Ascending aorta (tissue), 2 donors: ENCODE results near the gene HTR3A. TPM values are rescaled to one million over a fixed set of nuclear protein-coding genes. Genes with fewer than 3 reads are reported as not detected.
"Not testable (repeated sequence)": the region's sequence is repeated elsewhere in the genome, so short reads cannot be mapped to it uniquely, and the experiment has no call there.

ENCODE experiments used
- DNase-seq, 2 donors: peaks; one replicate each; pipeline ENCODE4 v3.0.0-alpha.2; 2019; ENCODE audit warnings: low spot score in 2 of 2
- H3K27ac ChIP-seq, 2 donors: fragments of 200-600 bp; sonication (generic); one replicate each; pipeline ENCODE4 v1.5.1; 2016 to 2017; ENCODE audit warnings: mild to moderate bottlenecking in 1 of 2
- H3K27me3 ChIP-seq: fragments of 200-600 bp; sonication (generic); one replicate; pipeline ENCODE4 v1.5.1; 2017
- H3K36me3 ChIP-seq, 2 donors: fragments of 200-600 bp; sonication (generic); one replicate each; pipeline ENCODE4 v1.5.1; 2016
- H3K4me1 ChIP-seq, 2 donors: fragments of 200-600 bp; sonication (generic); one replicate each; pipeline ENCODE4 v1.5.1; 2016 to 2017; ENCODE audit warnings: mild to moderate bottlenecking in 1 of 2
- H3K4me3 ChIP-seq, 2 donors: fragments of 200-600 bp; sonication (generic); one replicate each; pipeline ENCODE4 v1.5.1; 2016 to 2017; ENCODE audit warnings: mild to moderate bottlenecking in 1 of 2
- H3K9me3 ChIP-seq, 2 donors: fragments of 200-600 bp; sonication (generic); one replicate each; pipeline ENCODE4 v1.5.1; 2016
- CTCF ChIP-seq, 3 experiments: fragments of 200-600 bp in 2 of 3; fragments of 450-650 bp in 1 of 3; sonication (generic) in 2 of 3; IDR thresholded peaks; one replicate each; pipeline ENCODE4 v1.5.1; 2016 to 2019; ENCODE audit warnings: antibody characterized with exemption in 3 of 3, mild to moderate bottlenecking in 1 of 3, moderate library complexity in 1 of 3
- intact Hi-C: fragments of 100-400 bp; cut with DNase I; formaldehyde crosslinking; loops from one replicate; pipeline ENCODE4 v1.15.1; 2023
- total RNA-seq: library from RNA; depleted of rRNA; stranded (reverse); fragments of >200 nt; gene quantifications from one replicate; pipeline ENCODE4 v1.1.0, GENCODE V29; 2016

HTR3A gene
- total RNA-seq, 1 donor from 2014 or later: not detected

GRCh38 chr11:113935858-113936257 lies 39.0 kb upstream of the HTR3A start:
- H3K4me1 ChIP-seq: no peaks in the 10 kb centered on the region
- TF ChIP-seq CTCF (IDR thresholded peaks at IDR 0.05): no peak
- H3K4me3 ChIP-seq: no peak overlapping the region
- intact Hi-C loops: no loop called here
- no peaks in the 10 kb centered on the region for H3K9me3 ChIP-seq
- H3K27me3 ChIP-seq: no peaks in the 10 kb centered on the region
- no peaks in the 10 kb centered on the region for H3K36me3 ChIP-seq
- H3K27ac ChIP-seq: no peak overlapping the region
- no peak for DNase-seq

- TF ChIP-seq CTCF (IDR thresholded peaks at IDR 0.05): no peak
- no peak for DNase-seq
- H3K27ac ChIP-seq: no peak overlapping the region
- H3K4me1 ChIP-seq: no peaks in the 10 kb centered on the region
- H3K9me3 ChIP-seq: no peaks in the 10 kb centered on the region
- H3K27me3 ChIP-seq: no peaks in the 10 kb centered on the region
- H3K4me3 ChIP-seq: no peak overlapping the region
- H3K36me3 ChIP-seq: no peaks in the 10 kb centered on the region
- intact Hi-C loops: no loop called here
Observed at GRCh38 chr11:113937918-113938317, 37.0 kb upstream of the HTR3A start.

- TF ChIP-seq CTCF (IDR thresholded peaks at IDR 0.05): no peak
- no peak for DNase-seq
- Histone ChIP-seq H3K4me1 (no peaks in the 10 kb centered on the region), H3K27me3 (no peaks in the 10 kb centered on the region), H3K27ac (no peak overlapping the region), H3K36me3 (no peaks in the 10 kb centered on the region), H3K4me3 (no peak overlapping the region), H3K9me3 (no peaks in the 10 kb centered on the region)
- intact Hi-C loops: no loop called here
Observed at GRCh38 chr11:113942256-113942655, 32.7 kb upstream of the HTR3A start.

- H3K36me3 ChIP-seq, H3K9me3 ChIP-seq, H3K27ac ChIP-seq, DNase-seq, intact Hi-C loops, H3K27me3 ChIP-seq, H3K4me3 ChIP-seq, H3K4me1 ChIP-seq: not testable (repeated sequence)
Observed at GRCh38 chr11:113946162-113946561, 28.7 kb upstream of the HTR3A start.

GRCh38 chr11:113947994-113948393 lies 26.9 kb upstream of the HTR3A start:
- Histone ChIP-seq H3K36me3 (no peaks in the 10 kb centered on the region), H3K27me3 (no peaks in the 10 kb centered on the region), H3K9me3 (no peaks in the 10 kb centered on the region), H3K4me3 (no peak overlapping the region), H3K4me1 (no peaks in the 10 kb centered on the region), H3K27ac (no peak overlapping the region)
- no peak for DNase-seq
- intact Hi-C loops: no loop called here
- TF ChIP-seq CTCF (IDR thresholded peaks at IDR 0.05): no peak

GRCh38 chr11:113949891-113950290 lies 25.0 kb upstream of the HTR3A start:
- no peak overlapping the region for H3K27ac ChIP-seq
- TF ChIP-seq CTCF (IDR thresholded peaks at IDR 0.05): no peak
- intact Hi-C loops: no loop called here
- H3K9me3 ChIP-seq: no peaks in the 10 kb centered on the region
- no peaks in the 10 kb centered on the region for H3K4me1 ChIP-seq
- no peak overlapping the region for H3K4me3 ChIP-seq
- no peaks in the 10 kb centered on the region for H3K27me3 ChIP-seq
- H3K36me3 ChIP-seq: no peaks in the 10 kb centered on the region
- DNase-seq: no peak
